ENCODE data around the gene CIITA. TPM values are rescaled to one million over a fixed set of nuclear protein-coding genes. Genes with fewer than 3 reads are reported as not detected.
A peak's percentile ranks its signal among the peaks of the same experiment; 100 is the strongest.

The CIITA gene
- polyA plus RNA-seq, 3 donors, result 4.9 to 6.3 (median 5.7) TPM

DNA sequence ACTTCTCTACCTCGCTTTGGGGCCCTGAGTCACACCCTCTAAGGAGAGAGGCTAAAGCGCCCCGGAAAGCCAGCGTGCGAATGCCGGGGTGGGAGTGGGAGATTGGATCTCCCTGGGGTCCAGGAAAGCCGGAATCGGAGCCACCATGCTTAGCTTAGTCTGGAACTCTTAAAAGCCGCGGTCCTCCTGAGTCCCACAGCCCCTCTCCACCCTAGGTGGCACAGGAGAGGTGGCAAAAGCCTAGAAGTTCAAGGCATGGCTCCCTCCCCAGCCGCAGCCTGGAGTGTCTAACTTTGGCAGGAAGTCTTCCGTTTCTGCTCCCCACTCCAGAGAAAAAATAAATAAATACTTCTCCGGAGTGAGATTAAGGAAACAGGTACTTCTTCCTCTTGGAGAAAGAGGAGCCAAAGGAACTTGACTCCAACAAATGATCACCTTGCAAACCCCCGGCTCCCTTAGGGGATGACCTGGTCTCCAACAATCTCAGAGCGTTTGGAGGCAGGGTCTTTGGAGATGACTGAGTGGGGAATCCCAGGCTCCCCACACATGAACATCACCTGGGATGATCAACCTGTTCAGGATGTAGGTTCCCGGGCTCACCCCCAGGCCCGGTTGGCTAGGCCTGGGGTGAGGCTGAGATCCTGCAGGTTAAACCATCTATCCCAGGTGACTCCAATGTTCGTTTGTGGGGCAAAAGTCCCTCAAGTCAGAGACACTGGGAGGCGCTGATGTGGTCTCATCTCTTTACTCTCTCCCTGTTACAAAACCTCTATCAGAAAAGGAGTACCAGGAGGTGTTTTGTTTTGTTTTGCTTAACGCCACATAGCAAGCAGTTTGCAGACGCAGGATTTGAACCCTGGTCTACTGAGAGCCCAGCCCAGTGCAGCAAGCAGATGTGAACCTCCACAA, 2.9 kb downstream of the CIITA start:
- DNase-seq (ENCODE audit: low read depth in 3 of 3, low spot score in 2 of 3), result no peak

- DNase-seq (ENCODE audit: low read depth in 3 of 3, low spot score in 2 of 3), result no peak
Observed at GRCh38 chr16:10880594-10881452, 3.8 kb downstream of the CIITA start.

DNA sequence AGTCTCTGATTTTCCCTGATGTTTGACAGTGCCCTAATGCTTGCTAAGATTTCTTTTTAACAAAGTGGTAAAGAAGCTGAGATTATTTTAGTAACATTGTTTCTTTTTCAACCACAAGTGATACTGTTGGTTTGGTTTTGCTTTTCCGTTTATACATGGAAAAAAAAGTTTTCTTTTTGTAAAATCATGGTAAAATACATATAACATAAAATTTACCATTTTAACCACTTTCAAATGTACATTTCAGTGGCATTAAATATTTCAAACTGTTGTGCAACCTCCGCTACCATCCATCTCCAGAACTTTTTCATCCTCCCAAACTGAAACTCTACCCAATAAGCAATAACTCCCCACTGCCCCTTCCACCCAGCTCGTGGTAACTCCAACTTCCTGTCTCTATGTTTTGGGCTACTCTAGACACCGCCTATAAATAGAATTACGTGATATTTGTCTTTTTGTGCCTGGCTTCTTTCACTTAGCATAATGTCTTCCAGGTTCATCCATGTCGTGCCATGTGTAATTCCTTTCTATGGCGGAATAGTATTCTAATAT, 4.6 kb downstream of the CIITA start:
- no peak for DNase-seq (ENCODE audit: low read depth in 3 of 3, low spot score in 2 of 3)

DNA sequence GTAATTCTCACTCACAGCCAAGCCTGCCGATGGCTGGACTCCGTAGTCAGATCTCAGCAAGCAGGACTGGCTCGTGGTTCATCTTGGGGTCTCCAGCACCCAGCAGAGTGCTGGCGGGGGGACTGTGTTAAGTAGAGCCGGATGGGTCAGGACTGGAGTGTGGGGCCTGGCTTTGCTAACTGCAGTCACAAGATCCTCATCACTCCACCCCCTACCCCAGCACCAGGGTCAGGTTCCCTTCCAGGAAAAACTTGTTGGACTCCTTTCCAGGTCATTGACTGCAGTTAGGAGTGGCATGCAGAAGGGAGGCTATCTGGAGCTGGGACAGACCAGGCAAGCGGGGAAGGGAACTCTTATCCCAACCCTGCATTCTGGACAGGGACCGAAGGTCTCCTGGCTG, 6.0 kb downstream of the CIITA start:
- DNase-seq (ENCODE audit: low read depth in 3 of 3, low spot score in 2 of 3), result peak in 2 of 3 donors; percentile 44 to 59

DNA sequence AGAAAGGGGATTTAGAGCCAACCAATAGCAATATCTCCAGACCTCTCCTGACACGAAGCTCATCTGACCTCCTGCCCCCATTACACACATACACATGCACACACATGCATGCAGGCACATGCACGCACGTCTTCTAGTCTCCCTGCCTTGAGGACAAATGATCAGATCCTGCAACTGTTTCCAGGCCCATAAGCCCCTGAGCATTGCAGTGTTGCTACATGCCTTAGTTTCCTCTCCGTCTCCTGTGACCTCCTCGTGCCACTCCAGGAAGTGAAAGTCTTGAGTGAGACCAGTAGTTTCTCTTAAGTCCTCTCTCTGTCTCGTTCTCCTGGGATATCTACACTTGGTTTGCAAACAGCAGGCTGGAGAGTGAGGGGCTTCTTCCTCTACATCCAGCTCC, 8.2 kb downstream of the CIITA start:
- DNase-seq (ENCODE audit: low read depth in 3 of 3, low spot score in 2 of 3), result no peak

- DNase-seq (ENCODE audit: low read depth in 3 of 3, low spot score in 2 of 3), result no peak
Observed at GRCh38 chr16:10888320-10888937, 11.4 kb downstream of the CIITA start.

DNA sequence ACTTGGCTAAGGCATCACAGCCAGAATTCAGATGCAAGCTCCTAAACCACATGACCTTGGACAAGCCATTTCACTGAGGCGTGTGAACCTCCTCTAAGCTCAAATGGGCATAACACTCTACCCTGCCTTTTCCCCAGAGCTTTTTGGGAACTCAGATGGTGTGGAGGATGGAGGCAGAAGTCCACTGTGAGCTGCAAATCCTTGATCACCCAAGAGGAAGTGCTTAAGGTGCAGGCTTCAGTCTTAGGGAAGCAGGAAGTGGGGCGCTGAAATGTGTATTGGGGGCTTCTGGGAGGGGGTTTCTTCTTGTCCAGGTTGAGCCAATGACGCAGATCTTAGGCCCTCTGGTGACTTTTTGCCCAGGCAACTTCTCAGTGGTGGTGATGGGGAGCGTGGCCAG, 12.9 kb downstream of the CIITA start:
- no peak for DNase-seq (ENCODE audit: low read depth in 3 of 3, low spot score in 2 of 3)

DNA sequence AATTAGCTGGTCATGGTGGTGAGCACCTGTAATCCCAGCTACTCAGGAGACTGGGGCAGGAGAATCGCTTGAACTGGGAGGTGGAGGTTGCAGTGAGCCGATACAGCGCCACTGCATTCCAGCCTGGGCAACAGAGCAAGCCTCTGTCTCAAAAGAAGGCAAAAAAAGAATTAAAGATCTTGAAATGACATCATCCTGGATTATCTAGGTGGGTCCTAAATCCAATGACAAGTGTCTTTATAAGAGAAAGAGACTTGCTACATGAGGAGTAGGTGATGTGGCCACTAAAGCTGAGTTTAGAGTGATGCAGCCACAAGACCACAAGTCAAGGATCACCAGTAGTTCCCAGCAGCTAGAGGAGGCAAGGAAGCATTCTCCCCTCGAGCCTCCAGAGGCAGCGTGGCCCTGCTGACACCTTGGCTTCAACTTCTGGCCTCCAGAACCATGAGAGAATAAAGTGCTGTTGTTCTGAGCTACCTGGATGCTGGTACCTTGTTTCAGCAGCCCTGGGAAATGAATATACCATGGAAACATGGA, 15.8 kb downstream of the CIITA start:
- DNase-seq (ENCODE audit: low read depth in 3 of 3, low spot score in 2 of 3), result no peak

GRCh38 chr16:10895053-10895946, 18.3 kb downstream of the CIITA start:
- DNase-seq (ENCODE audit: low read depth in 3 of 3, low spot score in 2 of 3), result peak in 1 of 3 donors; percentile 68

- DNase-seq (ENCODE audit: low read depth in 3 of 3, low spot score in 2 of 3), result no peak
Observed at GRCh38 chr16:10896165-10896564, 19.2 kb downstream of the CIITA start.

DNA sequence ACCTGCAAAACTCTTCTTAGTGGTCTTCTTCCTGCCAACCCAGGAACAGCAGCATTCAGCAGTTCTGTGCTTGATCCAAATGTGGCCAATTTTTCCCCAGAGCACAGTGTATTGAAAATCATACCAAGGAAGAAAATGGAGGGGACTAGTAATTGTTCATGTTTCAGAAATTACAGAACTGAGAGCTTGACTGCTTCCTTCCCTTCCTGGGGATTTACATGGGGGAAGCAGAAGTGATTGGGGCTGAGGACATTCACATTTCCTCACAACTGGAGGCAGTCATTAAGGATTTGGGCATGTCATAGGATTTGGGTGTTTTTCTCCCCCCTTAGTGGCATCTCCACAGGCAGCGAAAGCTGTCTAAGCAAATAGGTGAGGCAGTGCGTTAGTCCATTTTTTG, 19.7 kb downstream of the CIITA start:
- DNase-seq (ENCODE audit: low read depth in 3 of 3, low spot score in 2 of 3), result no peak

GRCh38 chr16:10897134-10897533, 20.1 kb downstream of the CIITA start:
- no peak for DNase-seq (ENCODE audit: low read depth in 3 of 3, low spot score in 2 of 3)

DNA sequence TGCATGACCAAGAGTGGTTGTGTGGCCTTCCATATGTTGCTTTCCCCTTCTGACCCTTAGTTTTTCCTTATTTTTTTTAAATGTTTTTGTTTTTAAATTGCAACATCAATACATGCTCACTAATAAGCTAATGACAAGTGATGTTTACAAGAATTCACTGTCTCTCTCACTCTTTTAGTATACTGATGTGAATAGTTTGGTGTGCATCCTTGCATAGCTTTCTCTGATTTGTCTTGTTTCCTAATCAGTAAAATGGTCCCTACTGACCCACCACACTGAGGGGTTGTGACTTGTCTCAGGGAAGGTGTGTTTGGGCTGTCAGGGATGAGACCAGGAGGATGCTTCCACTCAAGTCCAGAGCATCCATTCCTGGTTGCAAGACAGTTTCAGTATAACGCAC, 26.0 kb downstream of the CIITA start:
- DNase-seq (ENCODE audit: low read depth in 3 of 3, low spot score in 2 of 3), result no peak

DNA sequence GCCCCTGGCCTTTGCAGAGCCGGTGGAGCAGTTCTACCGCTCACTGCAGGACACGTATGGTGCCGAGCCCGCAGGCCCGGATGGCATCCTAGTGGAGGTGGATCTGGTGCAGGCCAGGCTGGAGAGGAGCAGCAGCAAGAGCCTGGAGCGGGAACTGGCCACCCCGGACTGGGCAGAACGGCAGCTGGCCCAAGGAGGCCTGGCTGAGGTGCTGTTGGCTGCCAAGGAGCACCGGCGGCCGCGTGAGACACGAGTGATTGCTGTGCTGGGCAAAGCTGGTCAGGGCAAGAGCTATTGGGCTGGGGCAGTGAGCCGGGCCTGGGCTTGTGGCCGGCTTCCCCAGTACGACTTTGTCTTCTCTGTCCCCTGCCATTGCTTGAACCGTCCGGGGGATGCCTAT, 29.5 kb downstream of the CIITA start:
- no peak for DNase-seq (ENCODE audit: low read depth in 3 of 3, low spot score in 2 of 3)

DNA sequence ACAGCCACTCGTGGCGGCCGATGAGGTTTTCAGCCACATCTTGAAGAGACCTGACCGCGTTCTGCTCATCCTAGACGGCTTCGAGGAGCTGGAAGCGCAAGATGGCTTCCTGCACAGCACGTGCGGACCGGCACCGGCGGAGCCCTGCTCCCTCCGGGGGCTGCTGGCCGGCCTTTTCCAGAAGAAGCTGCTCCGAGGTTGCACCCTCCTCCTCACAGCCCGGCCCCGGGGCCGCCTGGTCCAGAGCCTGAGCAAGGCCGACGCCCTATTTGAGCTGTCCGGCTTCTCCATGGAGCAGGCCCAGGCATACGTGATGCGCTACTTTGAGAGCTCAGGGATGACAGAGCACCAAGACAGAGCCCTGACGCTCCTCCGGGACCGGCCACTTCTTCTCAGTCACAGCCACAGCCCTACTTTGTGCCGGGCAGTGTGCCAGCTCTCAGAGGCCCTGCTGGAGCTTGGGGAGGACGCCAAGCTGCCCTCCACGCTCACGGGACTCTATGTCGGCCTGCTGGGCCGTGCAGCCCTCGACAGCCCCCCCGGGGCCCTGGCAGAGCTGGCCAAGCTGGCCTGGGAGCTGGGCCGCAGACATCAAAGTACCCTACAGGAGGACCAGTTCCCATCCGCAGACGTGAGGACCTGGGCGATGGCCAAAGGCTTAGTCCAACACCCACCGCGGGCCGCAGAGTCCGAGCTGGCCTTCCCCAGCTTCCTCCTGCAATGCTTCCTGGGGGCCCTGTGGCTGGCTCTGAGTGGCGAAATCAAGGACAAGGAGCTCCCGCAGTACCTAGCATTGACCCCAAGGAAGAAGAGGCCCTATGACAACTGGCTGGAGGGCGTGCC, 30.1 kb downstream of the CIITA start:
- no peak for DNase-seq (ENCODE audit: low read depth in 3 of 3, low spot score in 2 of 3)

DNA sequence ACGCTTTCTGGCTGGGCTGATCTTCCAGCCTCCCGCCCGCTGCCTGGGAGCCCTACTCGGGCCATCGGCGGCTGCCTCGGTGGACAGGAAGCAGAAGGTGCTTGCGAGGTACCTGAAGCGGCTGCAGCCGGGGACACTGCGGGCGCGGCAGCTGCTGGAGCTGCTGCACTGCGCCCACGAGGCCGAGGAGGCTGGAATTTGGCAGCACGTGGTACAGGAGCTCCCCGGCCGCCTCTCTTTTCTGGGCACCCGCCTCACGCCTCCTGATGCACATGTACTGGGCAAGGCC, 30.7 kb downstream of the CIITA start:
- no peak for DNase-seq (ENCODE audit: low read depth in 3 of 3, low spot score in 2 of 3)

GRCh38 chr16:10911267-10911666, 34.3 kb downstream of the CIITA start:
- DNase-seq (ENCODE audit: low read depth in 3 of 3, low spot score in 2 of 3), result no peak

GRCh38 chr16:10916534-10916933, 39.5 kb downstream of the CIITA start:
- DNase-seq (ENCODE audit: low read depth in 3 of 3, low spot score in 2 of 3), result no peak
